Neuron (in vitro differentiated cells): ENCODE results near the gene VSTM2B.

ENCODE experiments used
- H2AFZ ChIP-seq: one replicate; pipeline ENCODE4 v1.6.1; 2013; ENCODE audit warnings: low read depth, mild to moderate bottlenecking, inconsistent platforms, low read length, moderate library complexity
- H3K27me3 ChIP-seq: one replicate; pipeline ENCODE4 v1.6.1; 2013; ENCODE audit warnings: low read length; ENCODE audit not compliant: insufficient read depth
- H3K36me3 ChIP-seq: one replicate; pipeline ENCODE4 v1.6.1; 2013; ENCODE audit warnings: low read length; ENCODE audit not compliant: insufficient read depth
- H3K4me1 ChIP-seq: one replicate; pipeline ENCODE4 v1.6.1; 2013; ENCODE audit warnings: low read length; ENCODE audit not compliant: insufficient read depth
- H3K4me3 ChIP-seq: 2 replicates; pipeline ENCODE4 v1.5.1; 2013; ENCODE audit warnings: mild to moderate bottlenecking, low read length, moderate library complexity
- H3K9me3 ChIP-seq: one replicate; pipeline ENCODE4 v1.6.1; 2013; ENCODE audit warnings: low read length

VSTM2B gene

GRCh38 chr19:29524201-29524911, 1.4 kb upstream of the VSTM2B start:
- Histone ChIP-seq H3K36me3 (no peaks in the 10 kb centered on the region), H3K27me3 (peaks cover 76% of the 10 kb centered on the region), H3K9me3 (no peaks in the 10 kb centered on the region), H2AFZ (no peak overlapping the region), H3K4me3 (no peak overlapping the region), H3K4me1 (peaks cover 4% of the 10 kb centered on the region)

- Histone ChIP-seq H3K4me3 (no peak overlapping the region), H3K9me3 (no peaks in the 10 kb centered on the region), H3K27me3 (peaks cover 83% of the 10 kb centered on the region), H2AFZ (no peak overlapping the region), H3K36me3 (no peaks in the 10 kb centered on the region), H3K4me1 (peaks cover 4% of the 10 kb centered on the region)
These were observed 622 bp upstream of the VSTM2B start for GRCh38 chr19:29524912-29525831.

DNA sequence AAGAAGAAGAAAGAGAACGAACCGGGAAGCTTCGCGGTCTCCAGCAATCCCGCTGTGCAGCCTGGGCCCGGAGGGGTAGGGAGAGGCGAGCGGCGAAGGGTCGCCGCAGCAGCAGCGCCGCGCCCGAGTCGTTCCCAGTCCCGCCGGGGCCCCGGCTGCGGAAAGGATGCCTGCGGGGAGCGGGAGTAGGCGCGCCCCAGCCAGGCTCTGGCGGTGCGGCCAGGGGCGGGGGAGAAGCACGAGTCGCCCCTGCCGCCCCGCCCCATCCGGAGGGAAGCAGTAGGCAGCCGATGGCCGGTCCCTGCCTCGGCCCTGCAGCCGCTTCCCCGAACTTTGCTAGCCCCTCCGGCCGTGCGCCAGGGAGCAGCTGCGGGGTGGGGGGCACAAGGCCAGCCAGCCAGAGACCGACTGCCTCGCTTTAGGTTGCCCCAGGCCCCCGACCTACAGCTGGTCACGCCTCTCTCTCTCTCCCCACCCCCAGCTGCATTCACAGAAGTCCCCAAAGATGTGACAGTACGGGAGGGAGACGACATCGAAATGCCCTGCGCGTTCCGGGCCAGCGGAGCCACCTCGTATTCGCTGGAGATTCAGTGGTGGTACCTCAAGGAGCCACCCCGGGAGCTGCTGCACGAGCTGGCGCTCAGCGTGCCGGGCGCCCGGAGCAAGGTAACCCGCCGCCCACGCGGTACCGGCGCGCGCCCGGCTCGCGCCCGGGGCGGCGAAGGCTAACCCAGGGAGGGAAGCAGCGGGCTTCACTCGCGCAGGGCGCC, 1.1 kb downstream of the VSTM2B start:
- no peak overlapping the region for H2AFZ ChIP-seq
- H3K4me3 ChIP-seq: no peak overlapping the region
- peaks cover 86% of the 10 kb centered on the region for H3K27me3 ChIP-seq
- H3K4me1 ChIP-seq: peaks cover 4% of the 10 kb centered on the region
- no peaks in the 10 kb centered on the region for H3K36me3 ChIP-seq
- H3K9me3 ChIP-seq: no peaks in the 10 kb centered on the region

GRCh38 chr19:29527500-29528328, 1.9 kb downstream of the VSTM2B start:
- no peak overlapping the region for H2AFZ ChIP-seq
- H3K9me3 ChIP-seq: no peaks in the 10 kb centered on the region
- peaks cover 94% of the 10 kb centered on the region for H3K27me3 ChIP-seq
- H3K4me3 ChIP-seq: no peak overlapping the region
- peaks cover 4% of the 10 kb centered on the region for H3K4me1 ChIP-seq
- no peaks in the 10 kb centered on the region for H3K36me3 ChIP-seq

- no peaks in the 10 kb centered on the region for H3K9me3 ChIP-seq
- H3K36me3 ChIP-seq: no peaks in the 10 kb centered on the region
- peak overlapping the region; percentile 35 for H3K4me3 ChIP-seq
- H3K27me3 ChIP-seq: peaks cover 92% of the 10 kb centered on the region
- peaks cover 4% of the 10 kb centered on the region for H3K4me1 ChIP-seq
- H2AFZ ChIP-seq: peak overlapping the region; percentile 60
These were observed 2.7 kb downstream of the VSTM2B start for GRCh38 chr19:29528350-29528945.

DNA sequence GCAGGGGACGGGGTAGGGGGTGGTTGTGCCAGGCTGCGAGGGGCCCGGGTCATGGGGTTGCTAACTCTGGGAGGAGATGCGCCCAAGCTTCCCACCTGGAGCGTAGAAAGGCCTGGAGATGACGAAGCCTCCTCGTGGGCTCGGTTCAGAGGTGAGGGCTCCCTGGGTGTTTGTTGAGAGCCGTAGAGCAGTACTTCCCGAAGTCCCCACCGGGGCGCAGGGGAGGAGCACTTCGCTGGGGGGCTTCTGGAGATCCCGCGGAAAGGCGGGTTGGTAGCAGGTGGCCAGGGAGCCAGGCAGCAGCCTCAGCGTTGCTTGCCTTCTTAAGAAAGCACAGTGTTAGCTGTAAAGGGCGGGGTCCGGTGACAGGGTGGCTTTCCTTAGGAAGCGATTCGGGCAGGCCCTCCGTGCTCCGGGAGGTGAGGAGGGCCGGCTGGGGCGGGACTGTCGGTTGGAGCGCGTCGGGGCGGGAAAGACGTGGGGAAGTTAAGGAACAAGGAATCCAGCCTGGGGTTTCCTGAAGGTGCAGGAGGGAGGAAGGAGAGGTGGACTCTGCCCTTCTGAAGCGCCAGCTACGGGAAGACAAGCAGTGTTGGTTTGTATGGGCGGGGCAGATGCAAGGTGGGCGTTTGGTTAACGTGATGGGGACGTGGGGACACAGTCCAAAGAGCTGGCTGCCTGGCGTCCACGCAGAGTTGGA, 3.3 kb downstream of the VSTM2B start:
- Histone ChIP-seq H2AFZ (peak overlapping the region; percentile 60), H3K9me3 (no peaks in the 10 kb centered on the region), H3K27me3 (peaks cover 90% of the 10 kb centered on the region), H3K4me3 (peak overlapping the region; percentile 35), H3K4me1 (peaks cover 4% of the 10 kb centered on the region), H3K36me3 (no peaks in the 10 kb centered on the region)

- Histone ChIP-seq H2AFZ (no peak overlapping the region), H3K4me3 (no peak overlapping the region), H3K9me3 (no peaks in the 10 kb centered on the region), H3K27me3 (peaks cover 85% of the 10 kb centered on the region), H3K4me1 (peaks cover 4% of the 10 kb centered on the region), H3K36me3 (no peaks in the 10 kb centered on the region)
These were observed 4.1 kb downstream of the VSTM2B start for GRCh38 chr19:29529646-29530539.

DNA sequence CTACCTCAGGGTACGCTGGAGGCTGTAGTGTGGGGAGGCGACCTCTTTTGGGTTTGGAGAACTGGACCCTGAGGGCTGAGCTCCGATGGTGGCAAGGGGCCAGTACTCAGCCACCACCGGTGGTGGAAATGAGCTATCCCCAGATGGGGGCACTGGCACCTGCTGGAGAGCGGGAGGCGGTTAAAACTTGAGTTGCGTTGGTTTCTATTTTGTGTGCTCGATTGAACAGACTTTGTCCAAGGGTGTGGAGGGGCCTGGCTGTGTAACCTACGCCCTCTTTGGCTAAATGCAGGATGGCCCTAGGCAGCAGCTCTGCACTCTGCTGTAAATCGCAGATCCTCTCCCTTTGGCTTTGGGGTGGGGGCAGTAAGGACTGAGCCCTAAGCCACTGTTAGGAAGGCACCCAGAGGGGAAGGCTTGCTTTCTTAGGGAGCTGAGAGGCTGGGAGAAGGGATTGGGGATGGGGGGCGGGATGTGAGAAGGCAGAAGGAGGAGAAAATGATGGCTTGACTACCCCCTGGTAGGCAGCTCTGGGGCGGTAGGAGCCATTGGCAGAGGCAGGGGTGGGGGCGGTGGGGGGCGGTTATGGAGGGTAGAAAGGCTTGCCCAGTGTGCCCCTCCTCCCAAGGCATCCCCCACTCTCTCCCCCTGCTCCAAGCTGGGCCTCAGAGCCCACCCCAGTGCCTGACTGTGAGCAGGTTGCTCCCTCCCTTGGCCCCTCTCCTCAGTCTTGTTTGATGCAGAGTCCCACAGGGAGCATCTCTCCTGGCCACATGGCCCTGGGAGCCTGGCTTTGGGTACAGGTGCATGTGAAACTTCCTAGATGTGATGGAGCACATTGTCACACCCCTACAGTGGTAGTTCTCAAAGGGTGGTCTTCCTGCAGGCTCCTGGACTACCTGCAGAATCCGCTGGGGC, 5.0 kb downstream of the VSTM2B start:
- Histone ChIP-seq H3K9me3 (no peaks in the 10 kb centered on the region), H3K4me1 (peaks cover 4% of the 10 kb centered on the region), H2AFZ (no peak overlapping the region), H3K4me3 (no peak overlapping the region), H3K36me3 (no peaks in the 10 kb centered on the region), H3K27me3 (peaks cover 82% of the 10 kb centered on the region)

DNA sequence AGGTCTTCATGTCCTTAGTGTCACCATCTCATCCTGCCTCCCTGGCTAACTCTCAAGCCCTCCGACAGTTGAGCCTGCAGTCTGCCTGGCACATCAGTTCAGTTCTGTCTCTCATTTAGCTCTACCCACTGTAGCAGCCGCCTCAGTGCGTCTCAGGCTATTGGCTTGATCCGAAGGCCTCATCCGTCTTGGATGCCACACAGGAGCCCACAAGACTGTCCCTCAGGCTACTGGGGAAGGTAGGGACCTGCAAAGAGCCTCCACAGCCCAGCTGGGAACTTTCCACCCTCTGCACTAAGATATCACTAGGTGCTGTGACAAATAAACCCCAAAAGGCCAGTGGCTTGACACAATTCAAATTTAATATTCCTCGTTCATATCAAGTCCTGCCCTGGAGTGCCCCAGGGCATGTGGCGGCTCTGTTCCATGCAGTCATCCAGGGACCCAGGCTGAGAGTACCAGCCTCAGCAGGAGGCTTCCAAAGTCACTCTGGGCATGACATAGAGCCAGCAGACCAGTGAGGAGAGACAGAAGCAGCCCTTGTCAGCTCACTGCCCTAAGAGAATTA, 5.7 kb downstream of the VSTM2B start:
- H3K27me3 ChIP-seq: peaks cover 75% of the 10 kb centered on the region
- no peaks in the 10 kb centered on the region for H3K36me3 ChIP-seq
- H3K4me1 ChIP-seq: peaks cover 4% of the 10 kb centered on the region
- H2AFZ ChIP-seq: no peak overlapping the region
- H3K9me3 ChIP-seq: no peaks in the 10 kb centered on the region
- H3K4me3 ChIP-seq: no peak overlapping the region

DNA sequence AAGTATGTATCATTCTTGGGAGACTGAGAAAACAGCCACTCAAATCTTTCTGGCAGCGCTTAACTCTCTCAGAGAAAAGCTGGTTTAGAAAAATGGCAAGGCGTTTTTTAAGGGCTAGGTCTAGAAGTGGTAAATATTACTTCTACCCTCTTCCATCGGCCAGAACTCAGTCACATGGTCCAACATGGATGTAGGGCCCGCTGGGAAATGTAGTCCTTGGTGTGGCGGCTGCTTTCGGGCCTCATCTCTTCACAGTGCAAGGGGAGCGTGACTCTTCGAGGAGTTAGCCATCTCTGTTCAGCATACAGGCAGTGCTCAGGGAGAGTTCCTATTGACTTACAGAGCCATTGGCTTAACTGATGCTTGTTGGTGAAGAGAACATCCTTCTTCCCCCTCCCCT, 6.3 kb downstream of the VSTM2B start:
- Histone ChIP-seq H3K27me3 (peaks cover 76% of the 10 kb centered on the region), H3K9me3 (no peaks in the 10 kb centered on the region), H3K36me3 (no peaks in the 10 kb centered on the region), H3K4me1 (peaks cover under 1% of the 10 kb centered on the region), H3K4me3 (no peak overlapping the region), H2AFZ (no peak overlapping the region)
